ENCODE measurements around the gene SCARF1.

DNA sequence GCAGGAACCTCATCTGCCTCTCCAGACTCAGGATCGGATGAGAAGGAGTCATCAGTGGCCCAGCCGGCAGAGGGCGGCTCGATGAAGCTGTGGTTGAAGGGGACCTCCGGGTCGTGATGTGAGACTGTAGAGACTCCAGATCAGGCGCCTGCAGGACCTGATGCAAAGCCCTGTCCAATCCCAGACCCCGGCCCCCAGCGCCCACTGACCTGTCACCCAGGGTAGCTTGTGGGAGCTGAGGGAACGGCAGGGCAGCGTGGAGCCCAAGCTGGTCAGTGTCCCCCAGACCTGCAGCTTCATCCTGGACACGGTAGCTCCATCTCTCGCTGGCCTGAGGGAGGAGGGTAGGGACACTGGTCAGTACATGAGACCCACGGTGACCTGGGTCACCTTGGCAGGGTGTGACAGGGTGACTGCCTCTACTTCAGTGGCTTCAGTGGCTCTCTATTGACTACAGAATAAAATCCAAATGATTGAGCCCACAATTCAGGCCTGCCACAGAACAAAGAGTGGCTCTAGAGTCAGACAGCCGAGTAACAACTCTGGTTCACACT is 8.7 kb downstream of the SCARF1 start:
- TF ChIP-seq, protein P1, sequence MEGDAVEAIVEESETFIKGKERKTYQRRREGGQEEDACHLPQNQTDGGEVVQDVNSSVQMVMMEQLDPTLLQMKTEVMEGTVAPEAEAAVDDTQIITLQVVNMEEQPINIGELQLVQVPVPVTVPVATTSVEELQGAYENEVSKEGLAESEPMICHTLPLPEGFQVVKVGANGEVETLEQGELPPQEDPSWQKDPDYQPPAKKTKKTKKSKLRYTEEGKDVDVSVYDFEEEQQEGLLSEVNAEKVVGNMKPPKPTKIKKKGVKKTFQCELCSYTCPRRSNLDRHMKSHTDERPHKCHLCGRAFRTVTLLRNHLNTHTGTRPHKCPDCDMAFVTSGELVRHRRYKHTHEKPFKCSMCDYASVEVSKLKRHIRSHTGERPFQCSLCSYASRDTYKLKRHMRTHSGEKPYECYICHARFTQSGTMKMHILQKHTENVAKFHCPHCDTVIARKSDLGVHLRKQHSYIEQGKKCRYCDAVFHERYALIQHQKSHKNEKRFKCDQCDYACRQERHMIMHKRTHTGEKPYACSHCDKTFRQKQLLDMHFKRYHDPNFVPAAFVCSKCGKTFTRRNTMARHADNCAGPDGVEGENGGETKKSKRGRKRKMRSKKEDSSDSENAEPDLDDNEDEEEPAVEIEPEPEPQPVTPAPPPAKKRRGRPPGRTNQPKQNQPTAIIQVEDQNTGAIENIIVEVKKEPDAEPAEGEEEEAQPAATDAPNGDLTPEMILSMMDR (IDR thresholded peaks at IDR 0.05 in 8 of 11, conservative IDR thresholded peaks at IDR 0.05 in 3 of 11) = no peak
- TF ChIP-seq POLR2AphosphoS5 (IDR thresholded peaks at IDR 0.05) = peak in 2 of 3 donors; percentile 40 to 58
